ENCODE measurements around the gene GJA3.

DNA sequence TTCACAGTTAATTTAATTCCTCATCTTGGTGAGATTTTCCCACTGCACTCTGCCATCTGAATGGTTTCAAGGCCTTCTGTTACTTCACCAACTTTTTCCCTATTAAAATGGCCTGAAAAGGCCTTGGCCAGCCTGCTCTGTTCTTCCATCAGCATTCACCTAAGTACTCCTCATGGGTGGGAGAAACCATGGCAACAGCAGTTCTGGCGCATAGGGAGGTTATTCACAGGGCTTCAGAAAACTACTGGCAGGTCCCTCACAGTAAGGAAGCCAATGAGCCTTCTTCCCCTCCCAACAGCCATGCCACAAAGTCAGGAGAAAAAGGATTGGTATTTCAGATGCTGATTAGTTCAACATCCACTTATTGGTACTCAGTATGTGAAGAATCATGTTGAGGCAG, 49.1 kb upstream of the GJA3 start:
- TF ChIP-seq, protein P1, sequence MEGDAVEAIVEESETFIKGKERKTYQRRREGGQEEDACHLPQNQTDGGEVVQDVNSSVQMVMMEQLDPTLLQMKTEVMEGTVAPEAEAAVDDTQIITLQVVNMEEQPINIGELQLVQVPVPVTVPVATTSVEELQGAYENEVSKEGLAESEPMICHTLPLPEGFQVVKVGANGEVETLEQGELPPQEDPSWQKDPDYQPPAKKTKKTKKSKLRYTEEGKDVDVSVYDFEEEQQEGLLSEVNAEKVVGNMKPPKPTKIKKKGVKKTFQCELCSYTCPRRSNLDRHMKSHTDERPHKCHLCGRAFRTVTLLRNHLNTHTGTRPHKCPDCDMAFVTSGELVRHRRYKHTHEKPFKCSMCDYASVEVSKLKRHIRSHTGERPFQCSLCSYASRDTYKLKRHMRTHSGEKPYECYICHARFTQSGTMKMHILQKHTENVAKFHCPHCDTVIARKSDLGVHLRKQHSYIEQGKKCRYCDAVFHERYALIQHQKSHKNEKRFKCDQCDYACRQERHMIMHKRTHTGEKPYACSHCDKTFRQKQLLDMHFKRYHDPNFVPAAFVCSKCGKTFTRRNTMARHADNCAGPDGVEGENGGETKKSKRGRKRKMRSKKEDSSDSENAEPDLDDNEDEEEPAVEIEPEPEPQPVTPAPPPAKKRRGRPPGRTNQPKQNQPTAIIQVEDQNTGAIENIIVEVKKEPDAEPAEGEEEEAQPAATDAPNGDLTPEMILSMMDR (IDR thresholded peaks at IDR 0.05; ENCODE audit: low read length) = no peak
- no peak for TF ChIP-seq EZH2 (IDR thresholded peaks at IDR 0.05; ENCODE audit: borderline replicate concordance, low read length)

Data from OCI-LY1 (cell line).